Embryonic facial prominence (tissue), 1 donor: ENCODE measurements around the gene PLIN1.

Experiments used
- DNase-seq: peaks from one replicate; pipeline ENCODE4 v3.0.0-alpha.2; 2016; ENCODE audit errors: extremely low spot score

Gene PLIN1

DNA sequence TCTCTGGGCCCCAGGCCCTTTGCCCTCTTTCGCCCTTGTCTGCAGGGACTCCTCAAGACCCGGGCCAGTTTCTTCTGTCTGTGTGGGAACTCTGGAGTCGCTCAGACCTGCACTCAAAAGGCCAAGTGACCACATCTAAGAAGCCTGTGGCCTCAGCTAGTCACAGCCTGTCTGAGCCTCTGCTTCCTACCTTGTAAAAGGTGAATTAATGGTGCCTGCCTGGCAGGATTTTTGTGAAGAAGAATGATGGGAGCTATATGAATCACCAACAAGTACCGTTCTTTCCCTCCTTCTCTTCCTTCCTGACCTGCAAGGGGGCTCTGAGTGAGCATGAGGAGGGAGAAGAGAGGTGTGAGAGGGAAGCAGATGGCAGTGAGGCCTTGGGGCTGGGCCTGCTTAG lies 7.5 kb downstream of the PLIN1 start:
- no peak for DNase-seq

DNA sequence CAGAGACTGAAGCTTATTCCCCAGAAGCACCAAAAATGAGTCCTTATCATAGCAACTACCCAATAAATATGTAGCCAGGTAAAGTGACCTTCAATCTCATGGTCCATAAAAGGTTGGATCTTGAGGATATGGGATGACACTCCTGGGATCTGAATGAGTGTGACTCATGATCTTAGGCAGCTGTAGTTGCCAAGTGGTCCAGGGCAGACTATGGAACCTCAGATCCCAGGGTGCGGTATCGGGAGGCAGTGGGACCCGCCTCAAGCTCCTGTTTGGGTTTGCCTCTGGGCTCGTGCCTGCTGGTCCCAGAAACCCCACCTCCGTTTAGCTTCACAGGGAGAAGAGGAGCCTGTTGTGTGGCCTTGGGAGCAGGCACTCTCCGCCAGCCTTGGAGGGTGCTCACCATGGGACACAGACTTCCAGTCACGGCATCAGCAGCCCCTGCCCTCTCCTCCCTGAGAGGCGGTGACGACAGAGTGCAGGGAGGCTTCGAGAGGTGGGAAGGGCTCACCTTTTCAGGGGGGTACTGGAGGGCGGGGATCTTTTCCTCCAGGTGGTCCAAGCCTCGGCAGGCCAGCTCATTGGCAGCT lies 8.1 kb downstream of the PLIN1 start:
- DNase-seq = no peak

DNA sequence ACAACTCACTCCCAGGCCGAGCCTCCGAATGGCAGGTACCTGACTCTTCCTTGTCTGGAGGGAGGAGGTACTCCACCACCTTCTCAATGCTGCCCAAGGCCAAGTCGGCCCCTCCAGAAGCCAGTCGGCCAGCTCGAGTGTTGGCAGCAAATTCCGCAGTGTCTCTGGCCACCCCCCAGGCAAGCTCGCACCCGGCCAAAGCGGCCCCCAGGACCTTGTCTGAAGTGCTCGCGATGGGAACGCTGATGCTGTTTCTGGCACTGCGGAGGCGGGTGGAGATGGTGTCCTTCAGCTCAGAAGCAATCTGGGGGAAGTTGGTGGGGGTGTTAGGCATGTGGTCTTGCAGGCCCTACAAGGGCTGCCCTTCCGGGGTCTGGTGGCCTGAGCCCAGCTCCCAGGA lies 9.2 kb downstream of the PLIN1 start:
- no peak for DNase-seq

DNA sequence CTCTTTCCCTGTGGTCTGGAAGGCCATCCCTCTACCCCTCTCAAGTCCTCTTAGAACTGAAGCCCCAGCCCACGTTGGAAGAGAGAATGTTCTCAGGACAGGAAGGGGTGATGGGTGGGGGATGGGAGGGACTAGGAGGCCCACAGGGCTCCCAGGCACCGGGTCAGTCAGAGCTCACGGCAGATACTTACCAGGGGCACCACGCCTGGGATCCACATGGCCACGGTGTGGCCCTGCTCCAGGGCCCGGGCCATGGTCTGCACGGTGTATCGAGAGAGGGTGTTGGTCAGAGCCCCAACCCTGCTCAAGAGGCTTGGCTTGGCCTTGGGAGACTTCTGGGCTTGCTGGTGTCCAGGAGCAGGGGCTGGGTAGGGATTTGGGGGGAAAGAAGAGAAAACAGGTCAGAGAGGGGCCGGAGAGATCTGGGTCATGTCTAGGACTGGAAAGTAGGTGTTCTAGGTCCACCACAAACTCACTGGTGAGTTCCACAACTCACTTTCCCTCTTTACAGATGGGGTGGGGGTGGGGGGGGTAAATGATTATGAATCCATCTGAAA lies 9.8 kb downstream of the PLIN1 start:
- no peak for DNase-seq

DNA sequence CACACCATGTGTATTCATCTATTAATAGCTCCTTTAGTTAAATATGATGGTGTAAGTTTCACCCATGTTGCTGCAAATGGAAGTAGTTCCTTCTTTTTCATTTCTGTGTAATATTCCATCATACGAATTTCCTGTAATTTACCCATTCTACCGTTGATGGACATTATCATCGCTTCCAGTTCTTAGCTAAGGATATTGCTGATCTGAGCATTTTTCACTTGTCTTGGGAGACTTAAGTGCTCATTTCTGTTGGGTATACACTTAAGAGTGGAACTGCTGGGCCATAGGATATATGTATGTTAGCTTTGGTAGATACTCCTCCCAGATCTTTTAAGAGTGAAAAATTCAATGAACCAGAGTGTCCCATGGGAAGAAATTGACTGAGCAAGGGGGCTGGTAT lies 11.0 kb downstream of the PLIN1 start:
- no peak for DNase-seq

DNA sequence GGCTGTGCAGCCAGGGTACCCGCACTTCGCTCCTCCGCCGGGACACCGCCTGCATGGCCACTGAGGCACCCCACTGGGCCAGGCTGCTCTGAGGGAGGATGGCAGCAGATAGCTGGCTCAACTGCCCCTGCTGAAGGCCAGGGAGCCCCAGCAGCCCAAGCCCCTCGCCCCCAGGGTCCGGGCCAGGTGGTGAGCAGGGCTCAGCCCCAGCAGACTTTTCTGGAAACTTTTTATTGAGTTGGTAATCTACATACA lies 11.5 kb downstream of the PLIN1 start:
- DNase-seq = no peak

DNA sequence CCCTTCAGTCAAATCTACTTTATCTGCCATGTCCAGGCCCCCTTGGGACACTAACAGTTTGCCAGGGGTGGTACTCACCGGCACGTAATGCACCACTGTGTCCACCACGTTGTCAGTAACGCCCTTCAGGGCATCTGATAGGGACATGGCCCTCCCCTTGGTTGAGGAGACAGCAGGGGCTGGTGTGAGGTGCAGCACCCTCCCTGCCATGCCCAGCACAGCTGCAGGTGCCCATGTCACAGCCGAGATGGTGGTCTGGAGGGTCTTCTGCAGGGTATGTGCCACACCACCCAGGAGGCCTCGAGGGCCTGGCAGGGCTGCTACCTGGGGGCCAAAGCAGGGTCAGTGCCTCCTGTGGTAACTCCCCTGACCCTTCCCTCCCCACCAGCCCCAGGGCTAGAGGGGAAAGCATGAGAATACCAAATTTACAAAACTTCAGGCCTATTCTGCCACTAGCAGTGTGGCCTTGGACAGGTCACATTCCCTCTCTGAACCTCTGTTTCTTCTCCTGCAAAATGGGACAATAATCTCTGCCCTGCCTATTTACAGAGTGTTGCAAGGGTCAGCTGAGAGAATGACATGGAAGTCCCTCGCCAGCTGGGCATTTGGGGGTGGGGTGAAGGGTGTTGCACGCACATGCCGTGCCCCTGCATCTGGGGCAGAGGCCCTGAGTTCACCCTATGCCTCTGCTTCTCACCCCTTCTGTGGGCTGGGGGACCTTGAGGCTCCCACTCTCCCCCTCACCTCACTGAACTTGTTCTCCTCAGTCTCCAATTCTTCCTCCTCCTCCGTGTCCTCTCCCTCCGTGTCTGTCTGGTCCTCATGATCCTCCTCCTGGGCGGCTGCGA lies 12.1 kb downstream of the PLIN1 start:
- DNase-seq = no peak

DNA sequence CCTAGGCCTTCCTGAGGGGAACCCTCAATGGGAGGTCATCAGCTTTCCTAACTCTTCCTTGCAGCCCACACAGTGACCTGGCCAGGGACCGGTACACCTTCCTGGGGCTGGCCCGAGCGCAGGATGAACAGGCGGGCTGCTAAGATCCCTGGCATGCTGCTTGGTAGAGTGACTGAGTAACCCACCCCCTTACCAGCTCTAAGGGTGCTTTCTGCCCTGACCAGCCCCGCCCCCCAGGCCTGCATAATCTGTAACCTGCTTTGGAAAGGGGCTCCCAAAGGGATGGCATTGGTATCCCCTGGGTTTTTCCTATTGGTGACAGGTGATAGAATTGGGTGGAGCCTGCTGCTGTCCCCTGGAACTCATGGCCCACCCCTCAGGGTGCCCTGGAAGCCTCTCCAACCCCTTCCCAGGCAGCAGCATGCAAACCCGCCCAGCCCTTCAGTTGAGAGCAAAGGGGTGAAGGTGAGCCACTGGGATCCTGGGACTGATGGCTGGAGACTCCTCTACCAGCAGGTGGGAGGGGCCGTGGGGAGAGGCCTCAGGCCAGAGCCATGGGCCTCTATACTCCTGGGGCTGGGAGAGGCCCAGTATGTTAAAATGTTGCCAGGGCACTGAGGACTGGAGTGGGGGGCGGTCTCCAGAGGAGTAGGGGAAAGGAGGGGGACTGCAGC lies 12.8 kb downstream of the PLIN1 start:
- no peak for DNase-seq

DNA sequence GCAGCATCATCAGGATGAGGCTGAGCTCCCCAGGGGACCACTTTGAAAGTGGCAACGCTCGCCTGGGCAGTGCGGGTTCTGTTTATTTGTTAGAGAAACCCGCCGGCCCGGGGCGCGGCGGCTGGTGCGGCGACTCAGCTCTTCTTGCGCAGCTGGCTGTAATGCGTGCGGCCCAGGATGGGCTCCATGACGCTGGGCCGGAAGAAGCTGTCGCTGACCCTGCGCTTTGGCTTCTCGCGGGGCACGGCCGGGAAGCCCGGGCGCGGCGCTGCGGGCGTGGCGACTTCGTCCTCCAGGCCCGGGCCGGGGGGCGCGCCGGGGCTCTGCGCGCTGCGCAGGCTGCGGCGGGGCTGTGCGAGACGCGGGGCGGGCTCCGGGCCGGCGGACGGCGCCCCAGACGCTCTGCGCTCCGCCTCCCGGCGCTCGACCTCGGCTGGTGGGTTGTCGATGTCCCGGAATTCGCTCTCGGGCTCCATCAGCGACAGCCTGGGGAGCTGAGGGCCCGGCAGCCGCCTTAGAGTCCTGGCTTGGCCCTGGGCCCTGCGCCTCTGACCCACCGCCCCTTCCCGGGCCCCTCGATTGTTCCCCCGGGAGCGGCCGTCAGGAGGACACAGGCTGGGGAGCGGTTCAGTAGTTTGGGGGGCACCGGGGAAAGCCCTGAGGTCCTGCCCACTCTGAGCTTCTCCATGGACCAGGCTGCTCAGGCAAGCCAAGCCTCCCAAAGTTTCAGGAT lies 13.6 kb downstream of the PLIN1 start:
- no peak for DNase-seq

DNA sequence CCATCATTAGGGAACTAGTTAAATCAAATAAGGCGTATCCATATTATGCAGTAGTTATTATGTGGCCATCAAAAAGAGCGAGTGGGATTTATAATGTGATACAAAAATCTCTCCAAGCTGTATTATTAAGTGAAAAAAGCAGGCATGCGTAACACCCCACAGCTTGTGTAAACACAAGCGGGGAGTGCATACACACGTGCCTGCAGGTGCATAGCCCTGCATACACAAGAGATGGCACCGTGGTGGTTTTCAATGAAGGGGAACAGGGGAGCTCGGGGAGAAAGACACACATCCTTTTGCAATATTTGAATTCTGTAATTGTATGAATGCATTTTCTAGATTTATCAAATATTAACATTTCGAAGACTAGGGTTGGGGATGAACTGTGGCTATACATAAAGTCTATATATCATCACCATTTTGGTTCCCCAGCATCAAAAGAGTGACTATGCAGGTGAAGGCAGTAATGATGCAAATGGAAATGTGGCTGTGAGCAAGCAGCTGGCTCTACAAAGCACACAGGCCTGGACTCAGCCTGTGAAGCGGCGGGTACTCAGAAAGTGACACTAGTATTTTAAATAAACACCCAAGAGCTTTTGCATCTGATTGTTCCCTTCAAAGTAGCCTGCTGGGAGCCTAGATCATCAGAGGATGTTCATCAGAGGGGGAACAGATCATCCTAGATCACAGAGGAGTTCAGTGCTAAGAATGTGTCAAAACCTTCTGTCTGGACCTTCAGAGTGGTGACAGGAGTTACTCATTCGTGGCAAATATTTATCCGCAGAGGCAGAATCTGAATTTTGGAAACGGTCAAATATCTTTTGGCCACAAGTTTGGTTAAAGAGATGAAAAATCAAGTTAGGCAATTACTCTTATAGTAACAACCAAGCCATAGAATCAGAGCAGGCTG lies 14.5 kb downstream of the PLIN1 start:
- DNase-seq = no peak

DNA sequence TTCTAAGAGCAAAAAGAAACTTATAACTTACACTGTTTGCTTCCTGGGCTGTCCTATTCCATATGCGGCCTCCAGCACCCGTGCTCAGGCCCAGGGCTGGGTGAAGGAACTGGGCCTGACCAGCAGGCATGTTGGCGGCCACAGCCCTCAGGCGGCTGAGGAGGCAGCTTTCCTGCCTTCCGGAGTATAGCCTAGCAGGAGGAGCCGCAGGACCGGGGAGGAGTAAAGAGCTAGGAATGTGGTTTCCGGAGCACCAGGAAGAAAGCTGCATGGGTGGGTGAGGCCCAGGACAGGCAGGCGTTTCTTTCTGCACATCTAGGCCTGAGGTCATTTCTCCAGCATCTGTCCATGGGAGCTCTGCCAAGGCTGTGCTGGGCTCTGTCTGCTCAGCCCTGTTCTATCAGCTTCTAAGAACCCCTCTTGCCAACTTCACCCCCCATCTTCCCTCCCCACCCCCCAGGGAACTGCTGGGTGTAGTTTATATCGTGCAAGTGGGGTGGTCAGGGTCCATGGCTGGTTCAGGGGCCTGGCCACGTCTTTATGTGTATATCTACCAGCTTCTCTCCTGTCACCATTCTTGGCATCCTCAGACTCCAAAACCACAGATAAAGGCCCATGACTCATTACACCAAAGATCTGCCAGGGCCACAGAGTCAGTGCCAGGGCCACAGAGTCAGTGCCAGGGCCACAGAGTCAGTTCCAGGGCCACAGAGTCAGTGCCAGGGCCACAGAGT lies 16.1 kb downstream of the PLIN1 start:
- DNase-seq = no peak

DNA sequence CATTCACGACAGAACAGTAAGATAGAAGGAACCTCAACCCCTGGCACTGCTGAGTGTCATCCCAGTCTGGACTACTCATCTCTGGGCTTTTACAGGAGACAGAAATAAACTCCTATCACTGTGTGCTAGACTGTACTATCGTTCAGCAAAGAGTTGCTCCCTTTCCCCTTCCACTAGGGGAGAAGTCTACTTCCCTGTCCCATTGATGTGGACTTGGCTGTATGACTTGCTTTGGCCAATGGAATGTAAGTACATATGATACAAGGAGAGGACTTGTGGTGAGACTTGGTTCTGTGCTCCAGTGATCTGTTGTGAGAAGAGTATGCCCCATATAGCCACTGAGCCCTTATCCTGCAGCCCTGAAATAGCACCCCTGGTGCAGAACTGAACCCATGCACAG lies 18.6 kb downstream of the PLIN1 start:
- no peak for DNase-seq

DNA sequence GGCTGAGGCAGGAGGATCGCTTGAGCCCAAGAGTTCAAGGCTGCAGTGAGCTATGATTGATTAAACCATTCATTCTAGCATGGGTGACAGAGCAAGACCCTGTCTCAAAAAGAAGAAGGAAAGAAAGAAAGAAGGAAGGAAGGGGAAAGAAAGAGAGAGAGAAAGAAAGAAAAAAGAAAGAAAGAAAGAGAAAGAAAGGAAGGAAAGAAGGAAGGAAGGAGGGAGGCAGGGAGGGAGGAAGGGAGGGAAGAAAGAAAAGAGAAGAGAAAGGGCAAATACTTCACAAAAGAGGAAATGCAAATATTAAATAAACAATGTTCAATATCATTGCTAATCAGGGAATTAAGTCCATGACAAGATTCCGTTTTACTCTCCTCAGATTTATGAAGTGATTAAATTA lies 19.9 kb downstream of the PLIN1 start:
- no peak for DNase-seq

DNA sequence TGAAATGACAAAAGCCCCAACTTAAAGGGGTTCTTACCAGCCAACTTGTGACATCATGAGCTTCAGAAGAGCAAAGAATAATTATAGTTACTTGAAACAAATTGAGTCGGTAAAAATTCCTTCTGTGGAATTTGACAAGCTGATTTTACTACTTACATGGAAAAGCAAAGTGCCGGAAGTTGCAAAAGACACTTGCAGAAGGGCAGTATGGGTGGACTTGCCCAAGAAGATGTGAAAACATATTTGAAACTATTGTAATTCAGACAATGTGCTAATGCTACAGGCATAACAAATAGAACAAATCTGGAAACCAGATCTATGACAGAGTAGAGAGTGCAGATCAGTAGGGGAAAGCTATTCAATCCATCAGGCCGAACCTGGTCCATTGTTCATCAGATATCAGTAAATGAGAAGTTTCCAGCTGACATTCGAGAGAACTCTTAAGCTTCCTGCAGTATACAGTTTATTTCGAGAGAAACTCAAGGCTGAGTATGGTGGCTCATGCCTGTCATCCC lies 21.4 kb downstream of the PLIN1 start:
- DNase-seq = no peak

DNA sequence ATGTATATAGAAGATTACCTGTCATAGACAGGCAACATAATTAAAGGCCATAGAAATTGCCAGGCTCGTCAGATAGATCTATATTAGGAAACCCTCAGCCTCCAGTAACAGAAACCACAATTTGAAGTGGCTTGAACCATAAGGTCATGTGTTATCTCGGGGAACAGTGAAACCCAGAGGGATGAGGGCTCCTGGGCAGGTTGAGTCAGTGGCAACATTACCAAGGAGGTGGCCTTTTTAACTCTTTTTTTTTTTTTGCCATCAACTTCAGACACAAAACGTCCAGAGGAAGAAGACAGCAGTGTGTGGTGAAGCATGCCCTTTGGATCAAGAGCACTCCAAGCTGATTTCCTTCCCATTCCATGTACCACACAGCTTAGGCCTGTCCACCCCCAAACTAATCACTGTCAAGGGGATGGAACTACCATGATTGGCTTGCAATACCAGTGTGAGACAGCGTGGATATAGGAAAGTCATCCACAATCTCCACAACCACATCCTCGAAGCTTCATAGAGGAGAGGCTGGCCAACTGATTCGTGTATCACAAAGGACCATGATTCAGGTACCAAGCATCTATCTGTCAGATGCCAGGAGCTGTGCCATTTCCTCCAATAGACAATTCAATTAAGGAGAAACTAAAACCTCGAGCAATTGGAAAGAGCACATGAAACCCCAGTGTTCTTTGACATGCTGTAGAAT lies 22.9 kb downstream of the PLIN1 start:
- no peak for DNase-seq

DNA sequence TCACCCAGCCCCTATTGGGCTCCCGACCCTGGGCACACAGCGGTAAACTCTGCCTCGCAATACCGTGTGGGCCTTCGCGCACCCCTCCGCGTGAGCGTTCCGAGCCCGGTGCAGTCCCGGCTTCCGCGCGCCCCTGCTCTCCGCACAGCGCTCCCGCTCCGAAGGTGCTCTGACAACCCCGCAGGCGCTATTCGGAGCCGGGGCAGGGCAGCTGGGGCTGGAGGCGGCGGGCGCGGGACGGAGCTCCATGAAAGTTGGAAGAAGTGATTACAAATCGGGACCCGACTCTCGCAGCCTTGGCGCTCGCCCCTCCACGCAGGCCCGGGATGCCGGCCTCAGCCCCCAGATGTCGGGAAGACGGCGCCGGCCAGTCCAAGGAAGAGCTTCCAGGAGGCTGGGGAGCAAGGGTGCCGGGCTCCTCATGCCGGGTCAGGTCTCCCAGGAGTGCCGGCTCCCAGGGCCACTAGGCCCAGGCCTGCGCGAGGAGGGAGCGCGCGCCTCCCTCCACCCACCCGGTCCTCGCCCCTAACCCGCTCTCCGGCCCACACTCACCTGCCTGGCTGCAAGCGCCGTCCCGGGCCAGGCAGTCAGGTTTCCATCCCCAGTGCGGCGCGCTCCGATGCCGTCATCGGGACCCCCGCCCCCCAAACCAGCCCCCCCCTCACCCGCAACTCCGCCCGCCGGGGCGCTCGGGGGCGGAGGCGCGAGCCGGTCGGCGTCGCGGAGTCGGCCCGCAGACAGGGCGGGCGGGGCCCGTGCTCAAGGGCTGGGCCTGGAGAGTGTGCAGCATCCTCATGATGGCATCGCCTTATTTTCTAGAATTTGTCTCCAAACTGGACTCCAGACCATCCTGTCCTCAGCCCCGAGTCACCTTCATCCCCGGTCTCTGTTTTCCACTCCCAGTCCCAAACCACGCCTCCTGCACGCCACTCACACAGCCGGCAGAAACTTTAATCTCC lies 24.0 kb downstream of the PLIN1 start, which contains the start of gene KIF7:
TSS of gene KIF7 (minus strand) at position 621 of the 959 bp plus-strand sequence. CDS start 2,537 bp downstream, outside the sequence.
- DNase-seq = peak; percentile 43

DNA sequence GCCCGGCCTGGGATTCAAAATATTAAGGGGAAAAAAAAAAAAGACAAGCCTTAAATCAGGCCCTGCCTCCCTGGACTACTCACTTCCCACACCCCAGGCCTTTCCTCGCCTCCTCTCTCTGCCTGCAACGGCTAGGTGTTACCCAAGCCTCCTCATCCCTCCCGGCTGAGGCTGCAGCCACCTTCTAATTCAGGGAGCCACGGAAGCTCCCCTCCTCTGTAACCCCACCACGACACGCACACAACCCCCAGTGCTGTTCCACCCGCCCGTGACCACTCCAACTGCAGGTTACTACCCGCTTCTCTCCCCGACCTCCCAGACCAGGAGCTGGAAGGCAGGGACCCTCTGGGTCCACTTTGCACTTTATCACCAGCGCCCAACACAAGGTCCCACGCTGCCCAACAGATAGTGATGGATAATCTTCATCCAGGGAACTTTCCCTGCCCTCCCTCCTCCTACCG lies 24.8 kb downstream of the PLIN1 start:
- DNase-seq = no peak

DNA sequence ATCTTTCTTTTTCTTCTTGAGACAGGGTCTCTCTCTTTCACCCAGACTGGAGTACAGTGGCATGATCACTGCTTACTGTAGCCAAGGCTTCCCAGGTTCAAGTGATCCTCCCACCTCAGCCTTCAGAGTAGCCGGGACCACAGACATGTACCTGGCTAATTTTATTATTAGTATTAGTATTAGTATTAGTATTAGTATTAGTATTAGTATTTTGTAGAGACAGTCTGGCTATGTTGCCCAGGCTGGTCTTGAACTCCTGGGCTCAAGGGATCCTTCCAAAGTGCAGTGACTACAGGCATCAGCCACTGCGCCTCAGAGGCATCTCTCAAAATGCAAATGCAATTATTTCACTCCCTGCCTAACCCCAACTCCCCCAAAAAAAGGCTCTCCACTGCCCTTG lies 25.6 kb downstream of the PLIN1 start:
- DNase-seq = no peak
